ENCODE data around the gene ATXN7. TPM values are rescaled to one million over a fixed set of nuclear protein-coding genes. Genes with fewer than 3 reads are reported as not detected.

Gene ATXN7
- total RNA-seq, 1 donor from 2014 or later: 43.2 TPM

DNA sequence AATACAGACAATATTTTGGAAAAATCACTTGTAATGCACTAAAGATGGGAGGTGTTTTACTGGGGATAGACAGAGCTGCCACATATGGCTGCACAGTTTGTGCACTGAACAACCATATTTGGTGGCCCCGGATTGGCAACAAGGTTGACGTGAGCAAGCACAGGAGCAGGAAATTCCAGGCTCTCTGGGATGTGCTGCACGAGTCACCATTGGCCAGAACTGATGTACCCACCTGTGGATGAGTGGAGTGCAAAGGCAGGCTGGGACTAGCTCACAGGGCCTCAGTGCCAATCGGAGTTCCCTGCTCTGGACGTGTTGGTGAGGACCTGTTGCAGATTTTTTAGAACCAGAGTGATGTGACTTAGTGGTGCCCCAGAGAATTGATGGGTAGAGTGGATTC is 90.5 kb downstream of the ATXN7 start:
- Histone ChIP-seq H3K4me1 (peaks cover 46% of the 10 kb centered on the region), H3K9me3 (no peaks in the 10 kb centered on the region), H3K36me3 (no peaks in the 10 kb centered on the region), H3K4me3 (no peak overlapping the region), H3K27ac (no peak overlapping the region), H3K27me3 (no peaks in the 10 kb centered on the region)
- intact Hi-C loops (cut with DNase I): no loop called here
- TF ChIP-seq POLR2AphosphoS5 (IDR thresholded peaks at IDR 0.05; ENCODE audit: insufficient read depth in 1 of 2, low read depth in 1 of 2): no peak
- no peak for TF ChIP-seq POLR2A (IDR thresholded peaks at IDR 0.05)
- TF ChIP-seq, protein P1, sequence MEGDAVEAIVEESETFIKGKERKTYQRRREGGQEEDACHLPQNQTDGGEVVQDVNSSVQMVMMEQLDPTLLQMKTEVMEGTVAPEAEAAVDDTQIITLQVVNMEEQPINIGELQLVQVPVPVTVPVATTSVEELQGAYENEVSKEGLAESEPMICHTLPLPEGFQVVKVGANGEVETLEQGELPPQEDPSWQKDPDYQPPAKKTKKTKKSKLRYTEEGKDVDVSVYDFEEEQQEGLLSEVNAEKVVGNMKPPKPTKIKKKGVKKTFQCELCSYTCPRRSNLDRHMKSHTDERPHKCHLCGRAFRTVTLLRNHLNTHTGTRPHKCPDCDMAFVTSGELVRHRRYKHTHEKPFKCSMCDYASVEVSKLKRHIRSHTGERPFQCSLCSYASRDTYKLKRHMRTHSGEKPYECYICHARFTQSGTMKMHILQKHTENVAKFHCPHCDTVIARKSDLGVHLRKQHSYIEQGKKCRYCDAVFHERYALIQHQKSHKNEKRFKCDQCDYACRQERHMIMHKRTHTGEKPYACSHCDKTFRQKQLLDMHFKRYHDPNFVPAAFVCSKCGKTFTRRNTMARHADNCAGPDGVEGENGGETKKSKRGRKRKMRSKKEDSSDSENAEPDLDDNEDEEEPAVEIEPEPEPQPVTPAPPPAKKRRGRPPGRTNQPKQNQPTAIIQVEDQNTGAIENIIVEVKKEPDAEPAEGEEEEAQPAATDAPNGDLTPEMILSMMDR (IDR thresholded peaks at IDR 0.05): no peak
- no peak for DNase-seq (ENCODE audit: extremely low spot score in 2 of 2)

DNA sequence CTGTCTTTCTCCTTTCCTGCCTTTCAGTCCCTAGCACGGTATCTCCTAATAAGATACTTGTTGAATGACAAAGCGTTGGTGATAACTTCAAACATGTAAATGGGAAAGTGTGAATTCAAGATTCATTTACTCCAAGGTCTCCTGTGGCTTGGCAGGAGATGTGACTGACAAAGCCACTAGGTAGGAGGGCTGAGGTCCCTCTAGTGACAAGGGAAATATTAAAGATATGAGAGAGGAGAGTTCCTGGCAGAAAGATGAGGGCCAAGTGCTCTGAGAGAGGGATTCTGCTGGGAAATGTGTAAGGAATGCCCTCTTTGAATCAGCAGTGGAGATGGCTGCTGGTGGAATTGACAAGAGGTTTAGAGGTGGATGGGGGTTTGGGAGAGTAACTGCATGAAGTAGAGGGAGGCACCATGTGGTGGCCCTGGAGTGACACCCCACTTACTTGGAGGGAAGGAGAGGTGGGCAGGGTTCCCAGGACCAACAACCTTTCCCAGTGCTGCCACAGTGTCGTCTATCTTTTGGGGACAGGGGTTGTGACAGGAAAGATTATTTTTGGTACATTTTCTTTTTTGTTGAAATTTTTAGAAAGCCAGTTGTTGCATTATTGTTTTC is 91.5 kb downstream of the ATXN7 start:
- Histone ChIP-seq H3K27me3 (no peaks in the 10 kb centered on the region), H3K9me3 (no peaks in the 10 kb centered on the region), H3K36me3 (no peaks in the 10 kb centered on the region), H3K4me3 (no peak overlapping the region), H3K4me1 (peaks cover 48% of the 10 kb centered on the region), H3K27ac (no peak overlapping the region)
- no peak for TF ChIP-seq POLR2A (IDR thresholded peaks at IDR 0.05)
- TF ChIP-seq POLR2AphosphoS5 (IDR thresholded peaks at IDR 0.05; ENCODE audit: insufficient read depth in 1 of 2, low read depth in 1 of 2): no peak
- TF ChIP-seq, protein P1 (IDR thresholded peaks at IDR 0.05): no peak
- no peak for DNase-seq (ENCODE audit: extremely low spot score in 2 of 2)
- intact Hi-C loops (cut with DNase I): no loop called here

DNA sequence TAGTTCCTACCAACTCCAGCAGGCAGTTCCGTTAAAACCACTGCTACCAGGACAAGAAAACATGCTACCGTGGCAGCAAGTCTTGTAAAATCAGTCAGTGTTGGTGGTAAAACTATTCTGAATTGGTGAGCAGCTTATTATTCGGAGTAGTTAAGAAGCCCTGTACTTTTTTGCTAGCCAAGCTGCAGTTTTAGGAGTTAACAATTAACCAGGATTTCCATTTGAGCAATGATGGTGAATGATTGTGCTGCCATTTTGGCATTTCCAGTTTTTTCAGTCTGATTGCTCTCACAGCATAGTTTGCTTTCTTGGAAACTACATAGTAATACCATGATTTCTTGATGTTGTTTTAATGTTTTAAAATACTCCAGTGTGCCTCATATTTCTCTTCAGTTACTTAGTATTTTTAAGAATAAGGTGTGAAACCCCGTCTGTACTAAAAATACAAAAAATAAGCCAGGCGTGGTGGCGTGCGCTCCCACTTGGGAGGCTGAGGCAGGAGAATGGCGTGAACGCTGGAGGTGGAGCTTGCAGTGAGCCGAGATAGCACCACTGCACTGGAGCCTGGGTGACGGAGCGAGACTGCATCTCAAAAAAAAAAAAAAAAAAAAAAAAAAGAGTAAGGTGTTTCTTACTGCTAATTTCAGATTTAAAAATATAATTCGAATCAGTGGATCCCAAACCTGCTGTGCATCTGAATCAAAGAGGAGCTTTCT is 92.3 kb downstream of the ATXN7 start:
- Histone ChIP-seq H3K9me3 (no peaks in the 10 kb centered on the region), H3K4me3 (no peak overlapping the region), H3K27me3 (no peaks in the 10 kb centered on the region), H3K27ac (no peak overlapping the region), H3K4me1 (peaks cover 52% of the 10 kb centered on the region), H3K36me3 (no peaks in the 10 kb centered on the region)
- no peak for DNase-seq (ENCODE audit: extremely low spot score in 2 of 2)
- intact Hi-C loops (cut with DNase I): no loop called here
- TF ChIP-seq POLR2AphosphoS5 (IDR thresholded peaks at IDR 0.05; ENCODE audit: insufficient read depth in 1 of 2, low read depth in 1 of 2) (no peak), POLR2A (IDR thresholded peaks at IDR 0.05) (no peak)
- TF ChIP-seq, protein P1 (IDR thresholded peaks at IDR 0.05): no peak

DNA sequence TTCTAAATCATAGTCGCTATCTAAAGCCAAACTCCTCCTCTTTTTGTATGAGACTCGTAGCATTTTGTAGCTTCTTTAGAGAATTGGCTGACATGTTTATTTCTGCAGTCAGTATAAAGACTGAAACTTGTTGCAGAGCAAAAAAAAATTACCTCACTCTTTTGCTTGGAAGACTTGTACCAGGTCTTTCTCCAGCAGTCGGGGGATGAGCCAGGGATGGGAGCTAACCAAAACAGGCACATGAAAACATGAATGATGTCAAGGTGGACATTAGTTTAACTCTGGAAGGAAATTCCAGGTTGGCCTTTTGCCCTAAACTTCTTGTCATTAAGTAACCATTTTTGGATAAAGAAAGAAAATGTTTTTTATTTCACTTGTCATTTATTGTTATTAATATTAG is 95.5 kb downstream of the ATXN7 start:
- no peaks in the 10 kb centered on the region for H3K27me3 ChIP-seq
- H3K36me3 ChIP-seq: no peaks in the 10 kb centered on the region
- DNase-seq (ENCODE audit: extremely low spot score in 2 of 2): no peak
- H3K9me3 ChIP-seq: no peaks in the 10 kb centered on the region
- H3K4me3 ChIP-seq: no peak overlapping the region
- H3K4me1 ChIP-seq: peaks cover 39% of the 10 kb centered on the region
- intact Hi-C loops (cut with DNase I): no loop called here
- TF ChIP-seq POLR2A (IDR thresholded peaks at IDR 0.05): no peak
- TF ChIP-seq, protein P1 (IDR thresholded peaks at IDR 0.05): no peak
- TF ChIP-seq POLR2AphosphoS5 (IDR thresholded peaks at IDR 0.05; ENCODE audit: insufficient read depth in 1 of 2, low read depth in 1 of 2): no peak
- H3K27ac ChIP-seq: no peak overlapping the region
